GM12873 (cell line): ENCODE measurements around the gene CTTNBP2.

Experiments used
- TF ChIP-seq, protein P1 (sequence below): IDR thresholded peaks from 2 replicates; pipeline ENCODE4 v1.5.1; 2012; ENCODE audit warnings: low read depth, mild to moderate bottlenecking, moderate library complexity, low read length, control low read depth; ENCODE audit not compliant: insufficient read depth; ENCODE audit errors: missing control alignments

CTTNBP2 gene, protein sequence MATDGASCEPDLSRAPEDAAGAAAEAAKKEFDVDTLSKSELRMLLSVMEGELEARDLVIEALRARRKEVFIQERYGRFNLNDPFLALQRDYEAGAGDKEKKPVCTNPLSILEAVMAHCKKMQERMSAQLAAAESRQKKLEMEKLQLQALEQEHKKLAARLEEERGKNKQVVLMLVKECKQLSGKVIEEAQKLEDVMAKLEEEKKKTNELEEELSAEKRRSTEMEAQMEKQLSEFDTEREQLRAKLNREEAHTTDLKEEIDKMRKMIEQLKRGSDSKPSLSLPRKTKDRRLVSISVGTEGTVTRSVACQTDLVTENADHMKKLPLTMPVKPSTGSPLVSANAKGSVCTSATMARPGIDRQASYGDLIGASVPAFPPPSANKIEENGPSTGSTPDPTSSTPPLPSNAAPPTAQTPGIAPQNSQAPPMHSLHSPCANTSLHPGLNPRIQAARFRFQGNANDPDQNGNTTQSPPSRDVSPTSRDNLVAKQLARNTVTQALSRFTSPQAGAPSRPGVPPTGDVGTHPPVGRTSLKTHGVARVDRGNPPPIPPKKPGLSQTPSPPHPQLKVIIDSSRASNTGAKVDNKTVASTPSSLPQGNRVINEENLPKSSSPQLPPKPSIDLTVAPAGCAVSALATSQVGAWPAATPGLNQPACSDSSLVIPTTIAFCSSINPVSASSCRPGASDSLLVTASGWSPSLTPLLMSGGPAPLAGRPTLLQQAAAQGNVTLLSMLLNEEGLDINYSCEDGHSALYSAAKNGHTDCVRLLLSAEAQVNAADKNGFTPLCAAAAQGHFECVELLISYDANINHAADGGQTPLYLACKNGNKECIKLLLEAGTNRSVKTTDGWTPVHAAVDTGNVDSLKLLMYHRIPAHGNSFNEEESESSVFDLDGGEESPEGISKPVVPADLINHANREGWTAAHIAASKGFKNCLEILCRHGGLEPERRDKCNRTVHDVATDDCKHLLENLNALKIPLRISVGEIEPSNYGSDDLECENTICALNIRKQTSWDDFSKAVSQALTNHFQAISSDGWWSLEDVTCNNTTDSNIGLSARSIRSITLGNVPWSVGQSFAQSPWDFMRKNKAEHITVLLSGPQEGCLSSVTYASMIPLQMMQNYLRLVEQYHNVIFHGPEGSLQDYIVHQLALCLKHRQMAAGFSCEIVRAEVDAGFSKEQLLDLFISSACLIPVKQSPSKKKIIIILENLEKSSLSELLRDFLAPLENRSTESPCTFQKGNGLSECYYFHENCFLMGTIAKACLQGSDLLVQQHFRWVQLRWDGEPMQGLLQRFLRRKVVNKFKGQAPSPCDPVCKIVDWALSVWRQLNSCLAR (N-terminal part only)

GRCh38 chr7:117873310-117874190 is at the start of gene CTTNBP2:
TSS of gene CTTNBP2 (minus strand) at chr7:117873441. CDS start at chr7:117873415, 26 bp downstream.
- TF ChIP-seq, protein P1, sequence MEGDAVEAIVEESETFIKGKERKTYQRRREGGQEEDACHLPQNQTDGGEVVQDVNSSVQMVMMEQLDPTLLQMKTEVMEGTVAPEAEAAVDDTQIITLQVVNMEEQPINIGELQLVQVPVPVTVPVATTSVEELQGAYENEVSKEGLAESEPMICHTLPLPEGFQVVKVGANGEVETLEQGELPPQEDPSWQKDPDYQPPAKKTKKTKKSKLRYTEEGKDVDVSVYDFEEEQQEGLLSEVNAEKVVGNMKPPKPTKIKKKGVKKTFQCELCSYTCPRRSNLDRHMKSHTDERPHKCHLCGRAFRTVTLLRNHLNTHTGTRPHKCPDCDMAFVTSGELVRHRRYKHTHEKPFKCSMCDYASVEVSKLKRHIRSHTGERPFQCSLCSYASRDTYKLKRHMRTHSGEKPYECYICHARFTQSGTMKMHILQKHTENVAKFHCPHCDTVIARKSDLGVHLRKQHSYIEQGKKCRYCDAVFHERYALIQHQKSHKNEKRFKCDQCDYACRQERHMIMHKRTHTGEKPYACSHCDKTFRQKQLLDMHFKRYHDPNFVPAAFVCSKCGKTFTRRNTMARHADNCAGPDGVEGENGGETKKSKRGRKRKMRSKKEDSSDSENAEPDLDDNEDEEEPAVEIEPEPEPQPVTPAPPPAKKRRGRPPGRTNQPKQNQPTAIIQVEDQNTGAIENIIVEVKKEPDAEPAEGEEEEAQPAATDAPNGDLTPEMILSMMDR, result no peak

DNA sequence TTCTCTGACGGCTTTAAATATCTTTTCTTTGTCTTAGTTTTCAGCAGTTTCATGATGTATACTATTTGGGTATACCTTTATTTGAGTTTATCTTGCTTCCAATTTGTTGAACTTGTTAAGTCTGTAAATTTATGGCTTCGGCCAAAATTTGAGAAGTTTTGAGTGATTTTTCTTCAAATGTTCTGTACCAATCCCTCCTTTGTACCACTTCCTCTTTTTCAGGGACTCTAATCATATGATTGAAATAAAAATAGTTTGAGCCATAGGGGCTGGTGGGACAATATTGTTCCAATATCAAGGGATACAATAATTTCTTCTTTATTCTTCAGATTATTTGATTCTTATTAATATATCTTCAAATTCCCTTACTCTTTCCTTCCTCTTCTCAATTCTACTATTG is 43.1 kb upstream of the CTTNBP2 start:
- TF ChIP-seq, protein P1, result no peak

GRCh38 chr7:117912421-117912820 is 39.2 kb upstream of the CTTNBP2 start:
- TF ChIP-seq, protein P1, result no peak

DNA sequence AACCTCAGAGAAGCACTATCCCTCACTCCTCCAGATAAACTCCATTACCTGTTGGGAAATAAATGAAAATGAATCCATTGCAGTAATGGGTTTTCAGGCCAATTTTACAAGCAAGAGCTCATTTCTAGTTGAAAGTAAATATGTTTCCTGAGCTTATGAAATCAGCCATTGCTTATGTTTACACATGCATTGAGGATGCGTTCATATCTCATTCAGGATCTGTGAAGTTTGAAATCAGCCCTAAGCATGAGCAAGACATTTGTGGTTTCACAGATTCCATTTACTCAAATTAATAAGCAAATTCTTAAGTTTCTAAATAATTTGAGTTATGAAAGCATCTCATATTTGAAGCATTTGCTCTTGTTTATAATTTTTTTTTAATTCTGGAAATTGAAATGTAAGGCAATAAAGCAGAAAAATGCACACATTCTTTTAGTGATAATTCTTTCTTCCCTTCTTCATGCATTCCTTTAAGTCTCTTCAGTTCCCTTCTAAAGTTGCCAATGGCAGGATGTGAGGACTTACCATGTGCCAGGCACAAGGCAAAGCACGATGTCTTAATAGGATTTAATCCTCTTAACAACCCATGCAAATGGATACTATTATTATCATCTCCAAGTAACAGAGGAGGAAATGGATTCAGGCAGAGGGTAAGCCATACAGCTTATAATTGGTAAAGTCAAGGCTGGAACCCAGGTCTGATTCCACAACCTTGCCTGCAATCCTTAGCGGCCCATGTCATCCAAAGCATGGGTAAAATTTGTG is 35.0 kb upstream of the CTTNBP2 start:
- TF ChIP-seq, protein P1, result no peak

- TF ChIP-seq, protein P1, result no peak
Observed at GRCh38 chr7:117907049-117907640, 33.9 kb upstream of the CTTNBP2 start.
